Measurements from ENCODE around the gene SCFD1. TPM values are rescaled to one million over a fixed set of nuclear protein-coding genes. Genes with fewer than 3 reads are reported as not detected.

The SCFD1 gene
- total and polyA plus RNA-seq, 2 donors (not counting 1 experiment from before 2014, with no cell fraction given) = 110 to 129 TPM

DNA sequence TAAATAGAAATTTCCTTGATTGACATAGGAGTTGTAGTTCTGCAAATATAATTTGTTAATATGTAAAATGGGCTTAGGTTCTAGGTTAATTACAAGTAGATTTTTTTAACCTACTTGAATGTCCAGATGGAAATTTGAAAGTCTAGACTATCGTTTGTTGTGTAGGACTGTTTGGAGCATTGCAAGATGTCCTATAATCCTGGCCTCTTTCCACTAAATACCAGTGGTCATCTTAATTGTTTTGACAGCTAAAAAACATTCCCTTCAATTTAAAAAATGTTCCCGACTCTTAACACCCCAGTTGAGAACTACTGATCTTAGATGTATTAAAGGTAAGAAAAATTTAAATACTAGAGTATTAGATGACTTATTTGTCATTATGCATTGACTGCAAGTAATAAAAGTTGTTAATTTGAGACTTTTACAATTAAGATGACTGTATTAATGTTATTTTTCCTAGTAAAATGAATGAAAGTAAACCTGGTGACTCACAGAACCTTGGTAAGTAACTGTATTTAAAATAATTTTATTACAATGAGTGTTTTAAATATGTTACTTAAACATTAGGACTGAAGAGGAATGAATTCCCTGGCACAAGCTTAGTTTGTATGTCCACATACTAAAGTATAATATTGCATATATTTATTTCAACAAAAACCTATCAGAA is 41.4 kb upstream of the SCFD1 start:
- peak in 1 of 2 donors; percentile 47 for DNase-seq (ENCODE audit: low read depth in 2 of 2)
- Histone ChIP-seq H3K4me3 (replicated peaks in 1 of 4; ENCODE audit: control extremely low read depth in 1 of 4, insufficient read depth in 1 of 4, low read depth in 3 of 4, low read length in 4 of 4) (no peak overlapping the region), H3K4me1 (ENCODE audit: control insufficient read depth, extremely low read depth, insufficient read depth, low read length) (peaks cover 5% of the 10 kb centered on the region), H4K20me1 (ENCODE audit: control insufficient read depth, extremely low read depth, insufficient read depth, low read length) (no peaks in the 10 kb centered on the region), H3K9ac (ENCODE audit: insufficient read depth, low read length) (no peak overlapping the region), H3K36me3 (ENCODE audit: control insufficient read depth, insufficient read depth, low read length) (no peaks in the 10 kb centered on the region), H3K79me2 (ENCODE audit: control insufficient read depth, insufficient read depth, low read length) (peaks cover 93% of the 10 kb centered on the region), H3K9me3 (ENCODE audit: control insufficient read depth, insufficient read depth, low read depth, low read length) (no peaks in the 10 kb centered on the region), H3K4me2 (ENCODE audit: extremely low read depth, insufficient read depth, low read length) (no peak overlapping the region), H2AFZ (ENCODE audit: low read length) (no peak overlapping the region), H3K27me3 (ENCODE audit: control insufficient read depth, insufficient read depth, low read length) (no peaks in the 10 kb centered on the region), H3K27ac (ENCODE audit: insufficient read depth, low read length) (no peak overlapping the region)
- TF ChIP-seq CTCF (conservative IDR thresholded peaks at IDR 0.05 in 1 of 2, IDR thresholded peaks at IDR 0.05 in 1 of 2; ENCODE audit: low read depth in 1 of 2, low read length in 2 of 2) = no peak
- no peak for TF ChIP-seq EZH2 (IDR thresholded peaks at IDR 0.05; ENCODE audit: low read length, missing control alignments)

DNA sequence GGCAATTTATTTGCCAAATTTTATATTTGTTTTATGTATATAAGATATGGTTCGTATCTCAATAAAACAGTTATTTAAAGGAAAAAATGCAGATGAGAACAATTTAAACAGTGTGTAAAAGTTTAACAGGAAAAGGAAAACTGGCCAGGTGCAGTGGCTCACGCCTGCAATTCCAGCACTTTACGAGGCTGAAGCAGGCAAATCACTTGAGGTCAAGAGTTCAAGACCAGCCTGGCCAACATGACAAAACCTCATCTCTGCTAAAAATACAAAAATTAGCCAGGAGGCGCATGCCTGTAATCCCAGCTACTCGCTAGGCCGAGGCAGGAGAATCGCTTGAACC is 40.9 kb upstream of the SCFD1 start:
- Histone ChIP-seq H3K9me3 (ENCODE audit: control insufficient read depth, insufficient read depth, low read depth, low read length) (no peaks in the 10 kb centered on the region), H4K20me1 (ENCODE audit: control insufficient read depth, extremely low read depth, insufficient read depth, low read length) (no peaks in the 10 kb centered on the region), H3K27me3 (ENCODE audit: control insufficient read depth, insufficient read depth, low read length) (no peaks in the 10 kb centered on the region), H3K4me1 (ENCODE audit: control insufficient read depth, extremely low read depth, insufficient read depth, low read length) (peaks cover 5% of the 10 kb centered on the region), H2AFZ (ENCODE audit: low read length) (no peak overlapping the region), H3K79me2 (ENCODE audit: control insufficient read depth, insufficient read depth, low read length) (peaks cover 93% of the 10 kb centered on the region), H3K4me3 (replicated peaks in 1 of 4; ENCODE audit: control extremely low read depth in 1 of 4, insufficient read depth in 1 of 4, low read depth in 3 of 4, low read length in 4 of 4) (no peak overlapping the region), H3K9ac (ENCODE audit: insufficient read depth, low read length) (no peak overlapping the region), H3K36me3 (ENCODE audit: control insufficient read depth, insufficient read depth, low read length) (no peaks in the 10 kb centered on the region), H3K4me2 (ENCODE audit: extremely low read depth, insufficient read depth, low read length) (no peak overlapping the region), H3K27ac (ENCODE audit: insufficient read depth, low read length) (no peak overlapping the region)
- TF ChIP-seq CTCF (conservative IDR thresholded peaks at IDR 0.05 in 1 of 2, IDR thresholded peaks at IDR 0.05 in 1 of 2; ENCODE audit: low read depth in 1 of 2, low read length in 2 of 2) (no peak), EZH2 (IDR thresholded peaks at IDR 0.05; ENCODE audit: low read length, missing control alignments) (no peak)
- no peak for DNase-seq (ENCODE audit: low read depth in 2 of 2)

DNA sequence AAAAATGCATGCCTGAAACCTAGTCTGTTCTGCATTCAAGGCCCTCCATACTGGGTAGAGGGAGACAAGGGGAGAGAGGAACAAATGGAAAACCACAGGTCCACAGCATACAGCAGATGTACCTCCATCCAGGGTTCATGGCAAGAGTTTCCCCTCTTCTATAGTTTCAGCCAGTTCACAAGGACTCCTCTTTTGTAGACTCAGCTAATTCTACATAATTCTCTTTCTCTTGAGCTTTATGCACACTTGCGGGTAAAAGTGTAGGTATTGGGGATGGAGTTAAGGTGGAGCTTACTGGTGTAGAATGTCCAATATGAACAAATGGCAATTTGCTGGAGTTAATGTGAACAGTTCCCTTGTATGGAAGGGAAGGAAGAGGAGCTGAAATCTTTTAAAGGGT is 39.7 kb upstream of the SCFD1 start:
- peaks cover 90% of the 10 kb centered on the region for H3K79me2 ChIP-seq (ENCODE audit: control insufficient read depth, insufficient read depth, low read length)

More for the DNA sequence above, 39.7 kb upstream of the SCFD1 start:
- TF ChIP-seq CTCF (conservative IDR thresholded peaks at IDR 0.05 in 1 of 2, IDR thresholded peaks at IDR 0.05 in 1 of 2; ENCODE audit: low read depth in 1 of 2, low read length in 2 of 2) (no peak), EZH2 (IDR thresholded peaks at IDR 0.05; ENCODE audit: low read length, missing control alignments) (no peak)
- no peak for DNase-seq (ENCODE audit: low read depth in 2 of 2)
- Histone ChIP-seq H3K4me1 (ENCODE audit: control insufficient read depth, extremely low read depth, insufficient read depth, low read length) (peaks cover 3% of the 10 kb centered on the region), H3K36me3 (ENCODE audit: control insufficient read depth, insufficient read depth, low read length) (no peaks in the 10 kb centered on the region), H3K27me3 (ENCODE audit: control insufficient read depth, insufficient read depth, low read length) (no peaks in the 10 kb centered on the region), H3K9me3 (ENCODE audit: control insufficient read depth, insufficient read depth, low read depth, low read length) (no peaks in the 10 kb centered on the region), H3K4me3 (replicated peaks in 1 of 4; ENCODE audit: control extremely low read depth in 1 of 4, insufficient read depth in 1 of 4, low read depth in 3 of 4, low read length in 4 of 4) (no peak overlapping the region), H3K27ac (ENCODE audit: insufficient read depth, low read length) (no peak overlapping the region), H4K20me1 (ENCODE audit: control insufficient read depth, extremely low read depth, insufficient read depth, low read length) (no peaks in the 10 kb centered on the region), H3K9ac (ENCODE audit: insufficient read depth, low read length) (no peak overlapping the region), H3K4me2 (ENCODE audit: extremely low read depth, insufficient read depth, low read length) (no peak overlapping the region), H2AFZ (ENCODE audit: low read length) (no peak overlapping the region)

Measured in fibroblast of lung (primary cell).